SHP77 (cell line): ENCODE measurements around the gene RPUSD3.

Experiments
- DNase-seq, 2 experiments: peaks; one replicate each; lab custom pipeline; 2025; lab: John Stamatoyannopoulos, UW

The RPUSD3 gene

DNA sequence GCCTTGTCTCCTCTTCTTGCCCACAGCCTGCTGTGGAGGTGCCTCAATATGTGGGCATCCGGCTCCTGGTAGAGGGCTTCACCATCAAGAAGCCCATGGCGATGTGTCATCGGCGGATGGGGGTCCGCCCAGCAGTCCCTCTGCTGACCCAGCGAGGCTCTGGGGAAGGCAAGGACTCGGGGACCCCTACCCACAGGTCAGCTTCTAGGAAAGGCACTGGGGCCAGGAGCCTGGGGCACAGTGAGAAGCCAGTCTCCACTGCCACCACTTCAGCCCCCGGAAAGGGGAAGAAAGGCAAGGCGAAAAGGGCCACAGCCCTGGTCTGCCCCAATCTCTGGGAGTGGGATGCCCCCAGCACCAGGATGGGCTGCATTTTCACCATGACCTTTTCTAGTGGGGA, 10.7 kb downstream of the RPUSD3 start:
- DNase-seq: no peak

DNA sequence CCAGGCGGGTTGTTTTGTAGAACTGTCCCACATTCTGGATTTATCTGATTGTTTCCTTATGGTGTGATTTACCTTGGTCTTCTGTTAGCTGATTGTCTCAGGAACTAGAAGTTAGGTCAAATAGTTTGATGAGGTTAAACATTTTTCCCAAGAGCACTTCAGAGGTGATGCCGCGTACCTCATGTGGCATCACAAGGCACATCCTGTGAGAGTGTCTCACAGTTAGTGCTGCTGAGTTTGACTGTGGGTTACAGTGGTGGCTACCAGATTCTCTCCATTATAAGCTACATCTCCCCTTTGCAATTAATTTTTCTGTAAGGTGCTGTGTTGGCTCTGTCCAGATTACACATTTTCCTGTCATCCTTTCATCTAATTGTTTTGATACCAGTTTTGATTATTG, 12.6 kb downstream of the RPUSD3 start:
- DNase-seq: no peak

DNA sequence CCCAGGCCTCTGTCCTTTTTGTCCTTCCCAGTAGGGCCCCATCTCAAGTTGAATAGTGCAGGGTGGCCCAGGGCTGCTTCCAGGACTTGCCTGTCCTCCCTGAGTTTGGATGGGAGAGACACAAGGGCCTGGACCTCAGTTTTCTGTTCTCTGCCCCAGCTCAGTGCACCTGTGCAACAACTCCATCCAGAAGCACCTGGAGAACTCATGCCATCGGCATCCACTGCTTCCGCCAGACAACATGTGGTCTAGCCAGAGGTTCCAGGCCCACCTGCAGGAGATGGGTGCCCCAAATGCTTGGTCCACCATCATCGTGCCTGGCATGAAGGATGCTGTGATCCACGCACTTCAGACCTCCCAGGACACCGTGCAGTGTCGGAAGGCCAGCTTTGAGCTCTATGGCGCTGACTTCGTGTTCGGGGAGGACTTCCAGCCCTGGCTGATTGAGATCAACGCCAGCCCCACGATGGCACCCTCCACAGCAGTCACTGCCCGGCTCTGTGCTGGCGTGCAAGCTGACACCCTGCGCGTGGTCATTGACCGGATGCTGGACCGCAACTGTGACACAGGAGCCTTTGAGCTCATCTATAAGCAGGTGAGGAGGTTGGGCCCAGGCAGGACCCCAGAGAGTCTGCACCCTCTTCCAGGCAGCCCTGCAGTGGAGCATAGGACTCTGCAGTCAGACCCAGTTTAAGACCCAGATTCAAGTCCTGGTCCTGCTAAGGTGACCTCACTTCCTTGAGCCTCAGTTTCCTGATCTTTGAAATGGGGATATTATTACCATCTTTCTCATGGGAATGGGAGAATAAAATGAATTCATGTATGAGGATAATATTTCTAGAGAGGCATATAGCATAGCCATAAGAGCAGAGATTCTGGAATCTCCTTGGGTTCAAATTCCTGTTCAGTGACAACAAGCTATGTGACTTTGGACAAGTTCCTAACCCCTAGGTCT, 14.7 kb downstream of the RPUSD3 start:
- DNase-seq: no peak

DNA sequence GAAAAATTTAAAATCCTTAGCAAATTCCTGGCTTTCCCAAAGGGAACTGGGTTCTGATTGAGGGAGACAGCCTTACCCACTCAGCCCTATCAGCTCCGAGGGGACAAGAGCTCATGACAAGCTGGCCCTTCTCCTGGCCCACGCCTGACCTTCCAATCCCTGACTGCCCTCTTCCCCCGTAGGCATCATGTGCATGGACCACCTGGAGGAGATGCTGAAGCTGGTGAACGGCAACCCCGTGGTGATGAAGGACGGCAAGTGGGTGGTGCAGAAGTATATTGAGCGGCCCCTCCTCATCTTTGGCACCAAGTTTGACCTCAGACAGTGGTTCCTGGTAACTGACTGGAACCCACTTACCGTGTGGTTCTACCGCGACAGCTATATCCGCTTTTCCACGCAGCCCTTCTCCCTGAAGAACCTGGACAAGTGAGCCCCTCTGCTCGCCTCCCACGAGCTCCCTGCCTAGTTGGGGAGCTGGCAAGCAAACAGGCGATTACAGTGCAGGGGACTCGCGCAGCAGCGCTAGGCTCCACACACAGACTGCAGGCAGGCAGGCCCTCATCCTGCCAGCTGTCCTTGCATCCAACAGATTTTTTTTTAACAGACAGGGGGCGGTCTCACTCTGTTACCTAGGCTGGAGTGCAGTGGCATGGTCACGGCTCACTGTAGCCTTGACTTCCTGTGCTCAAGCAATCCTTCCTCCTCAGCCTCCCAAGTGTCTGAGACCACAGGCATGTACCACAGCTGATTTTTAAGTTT, 16.8 kb downstream of the RPUSD3 start:
- peak; percentile 52 to 64 for DNase-seq

DNA sequence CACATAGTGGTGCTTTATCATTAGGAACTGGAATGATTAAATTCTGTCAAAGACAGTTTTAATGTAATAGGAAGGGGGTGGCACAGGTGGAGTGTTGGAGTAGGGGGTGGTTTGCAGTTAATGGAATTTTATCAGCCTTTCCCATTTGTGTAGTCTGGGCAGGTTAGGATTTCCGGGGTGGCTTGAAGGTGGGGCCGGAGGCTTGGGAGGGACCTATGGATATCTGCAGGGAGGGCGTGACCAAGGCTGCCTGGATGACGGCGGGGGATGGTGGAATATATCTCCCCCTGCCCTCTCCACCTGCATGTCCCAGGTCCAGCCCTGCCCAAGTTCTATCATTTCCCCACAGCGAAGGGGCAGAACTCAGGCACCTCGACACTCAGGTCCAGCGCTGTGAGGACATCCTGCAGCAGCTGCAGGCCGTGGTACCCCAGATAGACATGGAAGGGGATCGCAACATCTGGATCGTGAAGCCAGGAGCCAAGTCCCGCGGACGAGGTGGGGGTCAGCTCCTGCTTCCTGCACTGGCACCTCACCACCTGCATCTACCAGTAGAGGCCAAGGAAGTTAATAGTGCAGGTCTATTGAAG, 18.3 kb downstream of the RPUSD3 start:
- no peak for DNase-seq

DNA sequence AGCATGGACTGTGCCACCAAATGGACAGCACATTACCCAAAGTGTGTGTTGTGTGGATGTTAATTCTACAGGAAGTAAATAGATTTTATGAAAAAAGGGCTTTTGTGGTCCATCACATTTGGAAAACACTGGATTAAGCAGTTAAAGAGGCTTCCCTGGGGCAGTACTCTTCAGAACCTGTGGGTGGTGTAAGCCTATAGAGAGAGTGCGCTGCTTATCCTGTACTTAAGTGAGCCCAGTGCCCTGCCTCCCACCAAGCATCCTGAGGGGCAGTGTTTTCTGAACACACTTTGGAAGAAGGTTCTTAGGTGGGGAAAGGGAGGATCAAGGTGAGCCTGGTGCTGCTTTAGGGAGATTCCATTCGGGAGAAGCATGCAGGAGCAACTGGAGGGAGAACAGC, 22.9 kb downstream of the RPUSD3 start:
- DNase-seq: no peak

DNA sequence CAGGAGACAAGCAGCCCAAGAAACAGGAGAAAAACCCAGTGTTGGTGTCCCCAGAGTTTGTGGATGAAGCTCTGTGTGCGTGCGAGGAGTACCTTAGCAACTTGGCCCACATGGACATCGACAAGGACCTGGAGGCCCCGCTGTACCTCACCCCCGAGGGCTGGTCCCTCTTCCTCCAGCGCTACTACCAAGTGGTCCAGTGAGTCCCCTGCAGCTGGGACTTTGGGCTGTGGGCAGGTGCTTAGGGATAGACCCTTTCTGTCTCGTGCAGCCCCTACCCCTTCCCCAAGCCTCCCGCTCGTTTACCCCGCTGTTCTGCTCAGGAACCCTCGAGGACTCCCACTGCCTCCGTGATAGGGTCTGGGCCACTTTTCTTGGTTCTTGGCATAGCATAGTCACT, 23.3 kb downstream of the RPUSD3 start:
- no peak for DNase-seq

DNA sequence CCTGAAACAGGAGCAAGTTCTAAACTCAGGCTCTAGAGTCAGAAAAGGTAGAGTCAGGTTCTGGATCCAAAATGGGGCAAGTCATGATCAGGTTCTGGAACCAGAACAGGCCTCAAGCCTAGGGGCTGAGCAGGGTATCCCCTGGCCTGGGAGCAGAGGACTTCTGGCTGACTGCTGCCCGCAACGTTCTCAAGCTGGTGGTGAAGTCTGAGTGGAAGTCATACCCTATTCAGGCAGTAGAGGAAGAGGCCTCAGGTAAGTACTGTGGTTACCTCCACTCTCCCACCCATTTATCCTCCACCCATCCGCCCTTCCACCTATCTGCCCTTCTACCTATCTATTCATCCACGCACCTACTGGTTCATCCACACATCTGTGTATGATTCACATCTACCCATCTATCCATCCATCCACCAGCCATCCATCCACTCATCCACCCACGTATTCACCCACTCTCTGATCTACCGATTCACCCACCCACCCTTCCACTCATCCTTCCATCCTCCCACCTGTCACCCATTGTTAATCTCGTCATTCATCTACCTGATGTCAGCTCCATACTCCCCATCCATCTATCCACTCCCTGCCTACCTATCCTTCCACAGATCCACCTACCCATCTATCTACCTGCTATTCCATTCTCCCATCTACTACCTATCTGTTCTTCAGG, 25.0 kb downstream of the RPUSD3 start:
- no peak for DNase-seq

DNA sequence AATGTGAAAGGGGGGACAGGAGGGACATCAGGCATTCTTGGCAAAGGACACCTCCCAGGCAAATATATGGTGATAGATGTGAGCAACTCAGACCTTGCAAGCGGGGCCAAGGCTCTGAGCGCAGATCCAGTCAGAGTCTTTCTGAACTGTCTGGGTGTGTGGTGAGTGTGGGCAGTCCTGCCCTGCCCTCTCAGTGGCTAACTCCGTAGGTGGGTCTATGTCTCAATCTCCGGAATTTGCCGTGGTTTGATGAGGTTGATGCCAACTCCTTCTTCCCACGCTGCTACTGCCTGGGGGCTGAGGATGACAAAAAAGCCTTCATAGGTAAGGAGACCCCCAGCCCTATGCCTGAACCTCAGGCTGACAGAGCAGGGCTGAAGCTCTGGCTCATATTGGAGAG, 26.4 kb downstream of the RPUSD3 start:
- DNase-seq: no peak

DNA sequence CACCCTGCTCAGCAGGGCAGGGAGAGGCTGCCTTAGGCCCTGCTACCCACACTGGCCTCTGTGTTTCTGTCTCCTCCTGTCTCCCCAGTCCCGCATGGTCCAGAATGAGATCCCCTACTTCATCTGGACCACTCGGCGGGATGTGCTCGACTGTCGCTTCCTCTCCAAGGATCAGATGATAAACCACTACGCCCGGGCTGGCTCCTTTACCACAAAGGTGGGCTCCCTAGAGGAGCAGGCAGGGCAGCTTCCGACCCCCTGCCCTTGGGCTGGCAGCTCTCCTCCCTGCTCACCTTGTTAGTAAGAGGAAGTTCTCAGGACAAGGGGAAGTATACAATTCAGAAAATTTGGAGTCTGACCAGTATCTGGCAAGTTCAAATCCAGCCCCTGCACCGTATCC, 27.8 kb downstream of the RPUSD3 start:
- DNase-seq: no peak

DNA sequence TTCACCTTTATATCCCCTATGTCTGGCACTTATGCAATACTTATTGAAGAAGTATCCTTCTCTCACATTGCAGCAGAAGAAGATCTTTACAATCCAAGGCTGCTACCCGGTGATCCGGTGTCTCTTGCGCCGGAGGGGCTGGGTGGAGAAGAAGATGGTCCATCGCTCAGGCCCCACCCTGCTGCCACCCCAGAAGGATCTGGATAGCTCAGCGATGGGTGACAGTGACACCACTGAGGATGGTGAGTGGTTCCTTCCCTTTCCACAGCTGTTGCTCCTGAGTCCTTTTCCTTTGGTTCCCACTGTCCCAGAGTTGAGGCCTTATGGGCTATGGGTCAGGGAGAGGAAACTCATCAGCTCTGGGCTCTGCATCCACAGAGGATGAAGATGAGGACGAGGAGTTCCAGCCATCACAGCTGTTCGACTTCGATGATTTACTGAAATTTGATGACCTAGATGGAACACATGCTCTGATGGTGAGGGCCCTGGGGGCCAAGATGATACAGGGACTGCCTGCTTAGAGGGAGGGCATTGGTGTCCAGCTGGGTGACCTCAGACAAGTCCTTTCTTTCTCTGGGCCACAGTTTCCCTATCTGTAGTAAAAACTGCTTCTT, 30.8 kb downstream of the RPUSD3 start:
- no peak for DNase-seq

DNA sequence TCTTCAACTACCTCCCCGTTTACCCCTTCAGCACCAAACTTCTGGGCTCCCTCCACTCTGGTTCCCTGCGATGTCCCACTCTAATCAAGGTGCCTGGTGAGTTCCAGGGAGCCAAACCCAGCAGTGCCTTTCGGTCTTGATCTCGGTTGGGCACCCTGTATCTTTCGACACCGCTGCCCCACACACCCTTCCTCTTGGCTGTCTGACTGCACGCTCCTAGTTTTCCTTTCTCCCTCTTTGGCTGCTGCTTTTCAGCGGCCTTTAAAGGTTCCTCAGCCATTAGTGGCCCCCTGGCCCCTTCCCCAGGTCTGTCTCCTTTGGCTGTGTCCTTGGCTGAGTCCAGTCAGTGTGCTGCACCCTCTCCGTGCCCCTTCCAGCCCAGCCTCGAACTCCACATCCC, 33.0 kb downstream of the RPUSD3 start:
- DNase-seq: no peak

DNA sequence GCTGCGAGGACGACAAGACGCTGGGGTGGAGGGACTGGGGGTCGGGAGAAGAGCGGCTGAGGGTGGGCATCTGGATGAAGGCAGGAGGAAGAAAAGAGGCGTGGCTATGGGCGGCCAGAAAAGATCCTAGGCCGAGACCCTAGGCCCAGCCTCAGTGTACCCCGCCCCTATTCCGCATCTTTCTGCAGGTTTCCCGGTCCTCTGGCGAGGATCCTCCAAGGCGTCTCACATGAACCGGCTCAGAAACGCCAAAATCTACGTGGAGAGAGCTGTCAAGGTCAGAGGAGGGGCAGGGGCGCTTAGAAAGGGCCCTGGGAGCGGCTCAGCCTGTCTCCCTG, 33.4 kb downstream of the RPUSD3 start:
- DNase-seq: no peak

DNA sequence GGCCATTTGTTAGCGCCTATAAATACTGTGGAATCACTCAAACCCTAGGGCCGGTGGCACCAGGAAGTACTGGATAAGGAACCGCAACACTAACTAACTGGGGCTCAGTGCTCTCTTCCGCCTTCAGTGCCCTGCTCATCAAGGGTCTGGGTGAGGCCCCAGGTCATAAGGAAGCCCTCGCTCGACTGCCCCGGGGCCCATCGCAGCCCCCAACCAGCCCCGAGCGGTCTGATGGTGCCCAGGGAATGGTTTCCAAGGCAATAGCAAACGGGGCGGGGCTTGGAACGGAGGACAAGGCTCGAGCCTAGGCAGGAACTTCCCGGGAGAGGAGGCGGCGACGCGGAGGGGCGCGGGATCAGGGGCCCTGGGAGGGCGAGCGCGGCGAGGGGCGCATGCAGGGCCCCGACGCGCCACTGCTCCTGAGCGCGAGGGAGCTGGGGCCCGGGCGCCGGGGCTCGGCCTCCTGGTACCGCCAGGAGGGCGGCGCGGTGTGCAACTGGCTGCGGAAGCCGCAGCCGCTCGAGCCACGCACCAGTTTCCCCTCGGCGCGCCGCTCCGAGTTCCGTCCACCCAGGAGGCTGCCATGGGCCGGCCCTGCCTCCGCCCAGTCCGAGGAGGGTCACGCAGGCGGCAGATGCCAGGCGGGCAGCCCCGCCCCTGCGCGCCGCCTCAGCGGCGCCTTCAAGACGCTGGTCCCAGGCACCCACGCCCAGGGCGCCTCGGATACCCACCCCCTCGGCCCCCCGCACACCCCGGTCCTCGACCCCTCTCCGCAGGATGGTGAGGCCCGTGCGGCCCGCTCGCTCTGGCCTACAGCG, 34.0 kb downstream of the RPUSD3 start, which contains the start of gene TTLL3:
Gene TTLL3, plus strand, starts transcription at position 648 of the 818 bp plus-strand sequence. CDS start 400 bp downstream, outside the sequence.
- DNase-seq: peak; percentile 70 to 83

DNA sequence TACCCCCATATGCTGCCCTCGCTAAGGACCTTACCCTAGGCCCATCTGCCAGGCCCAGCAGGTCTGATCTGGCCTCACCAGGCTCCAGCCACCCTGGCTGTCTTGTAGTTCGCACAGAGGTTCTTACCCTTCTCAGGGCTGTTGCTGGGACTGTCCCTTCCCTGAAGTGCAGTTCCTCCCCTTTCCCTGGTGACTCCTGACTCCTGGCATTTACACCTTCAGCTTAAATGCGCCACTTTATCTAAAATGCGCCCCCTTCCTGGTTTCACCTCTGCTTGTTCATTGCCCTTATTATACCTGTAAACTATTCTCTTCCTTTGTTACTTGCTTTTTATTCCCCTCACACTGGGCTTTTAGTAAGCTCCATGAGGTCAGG, 34.6 kb downstream of the RPUSD3 start:
- no peak for DNase-seq

DNA sequence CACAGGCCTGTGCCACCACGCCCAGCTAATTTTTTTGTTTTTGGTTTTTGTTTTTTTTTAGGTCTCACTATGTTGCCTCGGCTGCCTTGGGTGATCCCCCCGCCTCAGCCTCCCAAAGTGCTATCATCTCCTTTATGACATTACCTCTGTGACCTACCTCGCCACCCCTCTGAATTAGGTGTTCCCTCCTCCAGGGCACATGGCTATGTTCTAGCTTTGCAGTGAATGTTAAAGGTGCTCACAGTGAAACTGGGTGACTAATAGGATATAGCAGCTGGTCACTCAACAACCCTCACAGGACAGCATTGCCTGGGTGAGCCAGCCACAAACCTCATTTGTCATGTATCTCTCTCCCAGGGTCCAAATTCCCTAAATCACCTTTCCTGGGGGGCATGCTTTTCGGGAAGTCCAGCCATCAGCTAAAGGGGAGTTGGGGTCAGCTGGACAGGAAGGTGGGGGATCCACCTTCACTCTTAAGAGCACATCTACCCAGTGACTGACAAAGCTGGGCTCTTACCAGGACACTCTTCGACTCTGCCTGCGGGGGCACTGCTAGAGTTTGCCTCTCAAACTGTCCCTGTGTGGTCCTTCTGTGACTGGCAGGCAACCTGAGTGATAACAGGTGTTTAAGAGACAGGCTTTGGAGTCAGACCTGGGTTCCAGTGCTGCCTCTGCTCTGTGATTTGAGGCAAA, 35.3 kb downstream of the RPUSD3 start:
- peak; percentile 31 to 58 for DNase-seq

DNA sequence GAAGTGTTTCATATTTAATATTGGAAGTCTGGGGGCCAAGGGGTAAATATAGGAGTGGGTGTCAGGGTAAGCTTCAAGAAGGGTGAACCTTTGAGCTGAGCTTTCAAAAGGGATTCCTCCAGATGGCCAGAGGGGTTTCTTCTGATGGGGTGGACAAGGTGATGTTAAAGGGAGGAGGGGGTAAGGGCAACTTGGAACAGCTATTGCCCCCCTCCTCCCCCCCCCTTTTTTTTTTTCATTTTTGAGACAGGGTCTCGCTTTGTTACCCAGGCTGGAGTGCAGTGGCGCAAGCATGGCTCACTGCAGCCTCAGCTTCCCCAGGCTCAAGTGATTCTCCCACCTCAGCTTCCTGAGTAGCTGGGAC, 35.8 kb downstream of the RPUSD3 start:
- no peak for DNase-seq

DNA sequence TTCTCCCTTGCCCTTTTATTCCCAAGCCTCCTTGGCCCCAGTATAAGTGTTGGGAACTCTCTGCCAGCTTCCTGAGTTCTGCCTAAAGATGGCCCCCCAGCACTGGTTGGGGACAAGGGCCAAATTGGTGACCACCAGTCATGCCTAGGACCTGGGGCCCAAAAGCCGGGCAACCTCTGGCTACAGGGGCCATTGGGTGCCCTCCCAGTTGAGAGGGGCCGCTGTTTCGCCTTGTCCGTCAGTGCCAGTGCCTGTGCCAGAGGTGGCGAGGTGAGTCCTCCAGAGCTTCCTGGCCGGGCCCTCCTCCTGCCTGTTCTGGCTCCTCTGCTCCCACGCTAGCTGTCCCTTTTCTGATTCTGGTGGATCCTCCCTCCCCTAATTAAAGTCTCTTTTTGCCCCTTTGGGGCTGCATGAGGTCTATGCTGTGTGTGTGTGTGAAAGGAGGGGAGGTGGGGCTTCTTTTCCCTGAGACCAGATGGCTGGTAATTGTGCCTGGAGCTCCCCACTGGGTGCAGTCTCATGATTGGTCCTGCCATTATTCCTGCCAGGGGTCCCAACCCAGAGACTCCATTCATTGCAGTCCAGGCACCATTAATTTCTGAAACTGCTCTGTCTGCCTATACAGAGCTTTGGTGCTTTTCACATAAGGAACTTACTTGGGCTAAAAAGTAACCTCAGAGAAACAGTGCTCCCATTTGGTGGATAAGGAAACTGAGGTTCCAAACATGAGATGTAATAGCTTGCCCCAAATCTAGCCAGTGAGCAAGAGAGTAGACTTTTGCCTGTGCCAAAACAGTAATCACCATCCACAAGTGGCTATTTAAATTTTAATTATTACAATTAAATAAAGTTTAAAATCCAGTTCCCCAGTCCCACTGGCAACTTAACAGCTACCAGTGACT, 36.9 kb downstream of the RPUSD3 start:
- no peak for DNase-seq

DNA sequence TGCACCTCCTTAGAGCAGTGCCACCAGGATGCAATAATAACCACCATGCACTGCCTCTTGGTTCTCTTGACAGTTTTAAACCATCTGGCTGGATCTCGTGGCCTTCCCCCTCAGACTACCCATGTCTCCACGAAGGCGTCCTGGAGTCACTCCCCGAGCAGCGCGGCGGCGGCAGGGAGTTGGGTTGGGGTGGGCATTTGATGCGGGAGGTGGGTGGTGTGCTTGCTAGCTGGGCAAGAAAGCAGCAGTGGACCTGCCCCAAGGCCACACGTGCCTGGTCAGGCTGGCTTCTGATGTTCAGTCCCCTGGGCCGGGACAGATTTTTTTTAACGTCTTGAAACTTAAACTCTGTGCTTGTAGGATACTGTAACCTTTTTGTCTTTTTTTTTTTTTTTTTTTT, 37.7 kb downstream of the RPUSD3 start:
- no peak for DNase-seq
